ENCODE results near the gene KCP.
"Not testable (repeated sequence)": the region's sequence is repeated elsewhere in the genome, so short reads cannot be mapped to it uniquely, and the experiment has no call there.

KCP gene

DNA sequence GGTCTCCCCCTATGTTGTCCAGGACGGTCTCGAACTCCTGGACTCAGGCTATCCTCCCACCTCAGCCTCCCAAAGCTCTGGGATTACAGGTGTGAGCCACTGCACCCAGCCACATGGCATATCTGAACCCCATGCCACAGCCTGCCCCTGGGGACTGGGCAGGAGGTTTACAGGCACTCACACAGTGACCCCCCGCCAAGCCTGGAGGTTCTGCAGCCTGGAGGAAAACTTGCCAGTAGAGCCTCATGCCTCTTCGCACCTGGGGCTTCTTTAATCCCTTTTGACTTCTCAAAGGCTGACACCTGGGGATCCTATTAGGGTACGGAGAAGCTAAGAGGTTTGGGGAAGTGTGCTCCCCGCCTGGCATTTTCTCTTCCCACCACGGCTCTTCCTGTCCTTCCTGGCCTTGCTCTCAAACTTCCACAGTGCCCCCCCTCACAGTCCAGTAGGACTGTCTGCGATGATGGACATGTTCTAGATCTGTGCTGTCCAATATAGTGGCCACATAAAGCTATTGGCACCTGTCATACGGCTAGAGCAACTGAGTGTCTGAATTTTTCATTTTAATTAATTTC lies 11.4 kb upstream of the KCP start:
- no peak for DNase-seq (ENCODE audit: low read depth)

DNA sequence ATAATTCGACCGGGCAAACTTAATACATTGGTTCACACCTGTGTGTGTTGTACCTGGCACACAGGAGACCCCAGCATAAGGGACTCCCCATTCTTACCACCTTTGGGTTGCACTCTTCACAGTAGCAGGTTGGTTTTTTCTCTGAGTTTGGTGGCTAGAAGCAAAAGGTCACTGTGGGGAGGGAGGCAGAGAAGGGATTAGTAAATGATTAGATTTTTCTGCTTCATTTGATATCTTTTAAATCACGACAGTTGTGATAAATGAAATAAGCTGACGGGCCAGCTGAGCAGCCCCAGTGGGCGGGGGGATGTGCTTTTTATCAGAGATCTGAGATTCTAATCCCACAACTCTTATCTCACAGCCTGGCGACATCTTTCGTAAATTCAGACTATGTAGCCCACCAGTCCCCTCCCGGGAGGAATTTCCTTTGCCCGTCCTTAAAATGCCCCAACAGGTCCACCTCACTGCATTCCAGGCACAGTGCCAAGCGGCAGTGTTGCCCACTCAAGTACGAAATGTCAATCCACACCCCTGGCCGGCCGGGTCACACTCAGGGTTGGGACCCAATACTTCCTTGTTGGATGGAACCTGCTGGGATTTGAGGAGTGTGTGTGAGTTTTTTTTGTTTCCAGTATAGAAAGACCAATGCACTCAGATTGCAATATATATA lies 10.5 kb upstream of the KCP start:
- no peak for DNase-seq (ENCODE audit: low read depth)

DNA sequence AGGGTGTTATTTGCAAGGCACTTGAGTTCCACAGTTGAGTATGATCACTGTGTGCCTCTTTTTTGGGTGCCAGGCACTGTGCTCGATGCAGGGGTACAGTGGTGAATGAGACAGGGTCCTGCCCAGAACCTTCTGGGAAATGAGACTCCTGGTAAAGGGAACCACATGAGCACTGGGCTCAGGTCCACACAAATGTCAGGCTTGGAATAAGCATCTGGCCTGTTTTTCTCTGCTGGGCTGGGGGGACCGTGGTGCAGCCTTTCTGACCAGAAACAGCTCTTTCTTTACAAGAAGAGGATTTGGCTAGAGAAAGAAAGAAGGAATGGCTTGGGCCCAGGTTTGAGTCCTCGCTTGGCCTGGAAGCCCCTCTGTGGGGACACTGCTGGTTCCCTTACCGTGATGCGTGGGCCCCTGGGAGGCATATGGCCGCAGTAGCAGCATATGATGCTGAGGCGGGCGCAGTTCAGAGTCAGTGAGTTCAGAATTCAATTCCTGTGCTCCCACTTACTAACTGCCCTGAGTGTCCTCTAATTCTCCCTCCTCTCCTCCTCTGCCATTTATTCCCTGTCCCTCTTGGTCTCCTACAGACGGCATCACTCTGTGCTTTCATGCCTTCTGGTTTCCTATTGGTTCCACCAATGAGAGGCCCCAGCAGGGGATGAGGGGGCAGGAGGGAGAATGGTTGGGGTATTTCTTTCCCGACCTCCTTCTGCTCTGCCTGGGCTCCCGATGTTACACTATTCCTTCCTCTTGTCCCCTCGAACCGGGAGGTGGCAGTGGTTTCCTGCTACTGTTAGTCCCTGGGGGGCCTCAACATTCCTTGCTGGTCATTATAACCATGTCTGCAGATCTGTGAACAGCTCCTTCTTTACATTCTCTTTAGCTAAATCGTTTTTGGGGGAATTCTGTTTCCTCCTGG lies 9.6 kb upstream of the KCP start:
- no peak for DNase-seq (ENCODE audit: low read depth)

DNA sequence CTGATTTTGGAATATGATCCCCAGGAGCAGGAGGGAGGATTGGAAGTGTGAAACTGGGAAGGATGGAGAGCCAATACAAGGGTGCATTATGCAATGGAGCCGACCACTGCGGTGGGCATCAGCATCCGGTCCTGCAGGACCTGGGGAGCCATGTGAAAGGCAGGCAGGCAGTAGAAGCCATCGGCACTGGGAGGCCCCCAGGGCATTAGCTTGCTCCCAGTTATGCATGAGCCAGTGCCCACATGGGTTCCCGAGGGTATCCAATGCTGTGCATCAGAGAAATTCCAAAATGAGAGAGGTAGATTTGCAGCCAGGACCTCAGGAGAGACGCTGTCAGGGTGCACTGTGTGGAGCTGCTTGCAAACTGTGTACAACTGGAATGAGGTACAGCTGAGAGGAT lies 8.7 kb upstream of the KCP start:
- no peak for DNase-seq (ENCODE audit: low read depth)

DNA sequence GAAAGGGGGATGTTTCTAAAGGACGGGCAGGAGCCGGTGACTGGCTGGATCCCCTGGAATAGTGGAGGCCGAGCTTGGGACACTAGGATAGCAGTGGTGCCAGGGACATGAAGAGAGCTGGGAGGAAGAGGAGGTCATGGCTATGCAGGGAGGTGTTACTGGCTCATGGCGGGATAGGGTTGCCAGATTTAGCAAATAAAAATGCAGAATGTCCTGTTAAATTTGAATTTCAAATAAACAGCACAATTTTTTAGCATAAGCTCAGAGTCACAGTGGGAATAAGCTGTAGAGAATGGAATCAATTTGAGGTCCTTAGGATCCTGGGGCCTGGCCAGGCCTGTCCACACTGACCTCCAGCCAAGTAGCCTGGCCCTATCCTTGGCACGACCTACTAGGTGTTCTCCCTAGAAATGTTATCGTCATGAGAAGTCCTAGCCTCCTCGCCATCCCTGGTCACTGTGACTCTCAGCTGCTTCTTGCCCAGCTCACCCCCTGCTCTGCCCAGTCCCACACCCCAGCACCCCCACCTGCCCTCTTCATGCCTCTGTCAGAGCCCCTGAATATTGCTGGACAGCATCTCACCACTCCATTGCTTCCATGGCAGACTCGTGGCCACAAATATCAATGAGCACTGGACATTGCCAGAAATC lies 7.6 kb upstream of the KCP start:
- no peak for DNase-seq (ENCODE audit: low read depth)

DNA sequence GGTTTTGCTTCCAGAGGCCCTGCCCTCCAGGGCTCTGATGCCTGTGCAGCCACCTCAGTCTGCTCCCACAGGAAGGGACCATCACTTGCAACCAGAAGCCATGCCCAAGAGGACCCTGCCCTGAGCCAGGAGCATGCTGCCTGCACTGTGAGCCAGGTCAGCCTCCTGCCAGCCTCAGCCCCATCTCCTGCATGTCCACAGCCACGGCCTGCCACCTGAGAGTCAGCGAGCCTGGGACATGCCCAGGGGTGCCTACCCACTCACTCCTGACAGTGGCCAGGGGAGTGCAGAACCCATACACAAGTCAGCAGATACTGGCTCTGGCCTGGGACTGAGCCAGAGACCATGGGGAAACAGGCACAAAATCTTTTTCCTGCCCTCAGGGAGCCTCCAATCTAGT lies 6.6 kb upstream of the KCP start:
- DNase-seq (ENCODE audit: low read depth): no peak

DNA sequence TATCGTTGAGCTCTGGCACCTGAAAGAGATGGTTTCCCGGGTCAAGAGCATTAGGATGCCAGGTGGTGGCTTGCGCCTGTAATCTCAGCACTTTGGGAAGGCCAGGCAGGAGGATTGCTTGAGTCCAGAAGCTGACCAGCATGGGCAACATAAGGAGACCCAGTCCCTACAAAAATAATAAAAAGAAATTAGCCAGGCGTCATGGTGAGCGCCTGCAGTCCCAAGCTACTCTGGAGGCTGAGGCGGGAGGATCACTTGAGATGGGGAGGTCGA lies 6.1 kb upstream of the KCP start:
- no peak for DNase-seq (ENCODE audit: low read depth)

DNA sequence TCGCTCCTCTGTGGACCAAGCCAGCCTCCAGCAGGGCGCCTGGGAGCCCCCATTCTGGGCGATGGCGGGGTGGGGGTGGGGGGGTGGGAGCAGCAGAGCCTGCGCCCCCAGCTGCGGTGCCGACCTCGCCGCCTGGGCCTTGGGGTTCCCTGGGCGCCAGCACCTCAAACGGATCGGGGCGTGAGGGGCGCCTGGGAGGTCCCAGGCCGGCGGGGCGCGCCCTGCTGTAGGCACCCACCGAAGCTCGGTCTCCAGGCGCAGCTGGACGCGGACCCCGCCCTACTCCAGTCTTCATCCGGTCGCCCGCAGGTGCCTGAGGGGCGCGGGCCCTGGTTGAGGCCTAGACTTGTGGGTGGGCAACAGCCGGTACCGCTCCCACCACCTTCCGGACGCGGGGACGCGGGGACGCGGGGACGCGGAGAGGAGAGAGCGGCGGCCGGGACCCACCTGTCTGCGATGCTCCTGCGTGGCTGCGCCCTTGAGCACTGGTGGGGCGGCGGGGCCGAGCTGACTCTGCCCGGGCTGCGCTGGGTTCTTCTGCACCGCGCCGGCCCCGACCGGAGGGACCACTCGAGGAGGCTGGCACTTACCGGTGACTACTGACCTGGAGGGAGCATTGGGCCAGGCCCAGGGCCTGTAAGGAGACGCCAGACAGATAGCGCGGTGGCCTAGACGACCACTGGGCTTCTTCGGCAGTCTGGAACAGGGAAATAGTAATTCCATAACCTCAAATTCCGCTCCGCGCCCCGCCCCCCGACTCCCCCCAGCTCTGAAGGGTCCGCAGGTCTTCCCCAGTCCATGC lies 5.5 kb upstream of the KCP start:
- DNase-seq (ENCODE audit: low read depth): no peak

DNA sequence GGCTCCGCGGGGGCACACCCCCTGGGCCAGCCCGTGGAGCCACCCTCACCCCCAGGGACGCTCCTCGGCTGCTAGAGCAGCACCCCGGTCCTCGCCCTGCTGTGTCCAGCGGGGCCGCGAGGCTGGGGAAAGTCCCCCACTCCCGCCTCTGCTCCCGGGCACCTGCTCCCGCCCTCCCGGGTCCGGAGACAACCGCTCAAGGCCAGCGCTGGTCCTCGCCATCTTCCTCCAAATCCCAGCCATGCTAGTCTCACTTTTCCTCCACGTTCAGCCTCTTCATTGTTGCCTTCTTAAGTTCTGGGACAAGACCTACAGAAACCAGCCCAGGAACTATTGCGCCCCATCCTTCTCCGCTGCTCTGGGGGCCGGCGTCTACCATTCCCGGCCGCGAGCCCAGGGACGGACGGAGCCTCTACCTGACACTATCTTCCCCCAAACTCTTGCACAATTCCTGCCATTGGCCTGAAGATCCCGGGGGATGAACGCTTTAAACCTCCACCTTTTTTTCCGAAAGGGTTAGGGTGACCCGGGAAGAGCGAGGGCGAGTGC lies 4.8 kb upstream of the KCP start:
- no peak for DNase-seq (ENCODE audit: low read depth)

DNA sequence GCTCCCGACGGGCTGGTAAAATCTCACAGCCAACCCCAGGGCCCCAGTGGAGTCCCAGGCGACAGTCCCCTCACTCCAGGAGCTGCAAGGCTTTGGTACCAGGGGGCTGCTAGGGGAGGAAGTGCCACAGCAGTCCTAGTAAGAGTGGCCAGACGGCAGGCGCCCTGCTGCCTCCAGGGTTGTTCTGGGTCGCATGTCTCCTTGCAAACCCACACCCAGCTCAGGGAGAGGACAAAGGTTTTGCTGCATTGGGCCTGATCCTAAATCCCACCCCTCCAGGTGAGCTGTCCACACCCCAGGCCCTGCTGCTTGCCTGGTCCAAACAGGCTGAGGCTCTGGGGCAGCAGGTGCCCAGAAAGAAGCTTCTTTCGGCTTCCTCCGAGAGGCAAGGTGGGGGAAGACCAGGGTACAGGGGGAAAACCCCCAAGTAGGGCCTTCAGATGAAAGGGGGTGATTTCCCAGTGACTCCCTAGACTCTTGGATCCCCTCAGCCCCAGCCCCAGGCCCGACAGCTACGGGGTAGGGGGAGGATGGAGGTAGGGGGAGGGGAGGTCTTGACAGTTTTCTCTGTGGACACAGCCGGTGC lies 4.2 kb upstream of the KCP start:
- no peak for DNase-seq (ENCODE audit: low read depth)

DNA sequence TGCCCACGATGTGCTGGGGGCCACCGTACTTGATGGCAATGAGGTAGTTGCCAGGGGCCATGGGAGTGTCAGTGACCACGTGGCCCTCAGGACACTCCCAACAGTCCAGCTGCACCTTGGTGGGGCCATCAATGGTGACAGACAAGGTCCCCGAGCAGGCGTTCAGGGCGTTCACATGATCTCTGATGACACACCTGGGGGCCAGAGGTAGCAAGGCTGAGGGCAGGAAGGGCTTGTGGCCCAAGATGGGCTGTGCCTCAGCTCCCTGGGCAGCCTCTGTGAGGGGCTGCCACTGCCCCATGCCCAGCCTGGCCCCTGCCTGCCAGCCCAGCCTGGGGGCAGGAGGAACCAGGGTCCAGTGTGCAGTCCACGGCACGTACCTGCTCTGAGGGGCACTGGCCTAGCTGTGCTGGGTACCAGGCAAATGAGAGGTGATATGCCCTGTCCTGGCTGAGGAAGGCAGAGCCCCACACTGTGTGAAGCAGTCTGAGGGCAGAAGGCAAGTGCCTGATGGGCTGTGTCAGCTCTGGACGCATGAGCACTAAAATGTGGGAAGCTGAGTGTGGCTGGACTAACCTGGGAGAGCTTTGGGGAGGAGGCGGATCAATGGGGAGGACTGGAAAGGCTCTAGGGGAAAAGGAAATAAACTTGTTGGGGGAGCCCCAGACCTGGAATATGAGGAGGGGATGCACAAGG lies 3.5 kb upstream of the KCP start:
- no peak for DNase-seq (ENCODE audit: low read depth)

DNA sequence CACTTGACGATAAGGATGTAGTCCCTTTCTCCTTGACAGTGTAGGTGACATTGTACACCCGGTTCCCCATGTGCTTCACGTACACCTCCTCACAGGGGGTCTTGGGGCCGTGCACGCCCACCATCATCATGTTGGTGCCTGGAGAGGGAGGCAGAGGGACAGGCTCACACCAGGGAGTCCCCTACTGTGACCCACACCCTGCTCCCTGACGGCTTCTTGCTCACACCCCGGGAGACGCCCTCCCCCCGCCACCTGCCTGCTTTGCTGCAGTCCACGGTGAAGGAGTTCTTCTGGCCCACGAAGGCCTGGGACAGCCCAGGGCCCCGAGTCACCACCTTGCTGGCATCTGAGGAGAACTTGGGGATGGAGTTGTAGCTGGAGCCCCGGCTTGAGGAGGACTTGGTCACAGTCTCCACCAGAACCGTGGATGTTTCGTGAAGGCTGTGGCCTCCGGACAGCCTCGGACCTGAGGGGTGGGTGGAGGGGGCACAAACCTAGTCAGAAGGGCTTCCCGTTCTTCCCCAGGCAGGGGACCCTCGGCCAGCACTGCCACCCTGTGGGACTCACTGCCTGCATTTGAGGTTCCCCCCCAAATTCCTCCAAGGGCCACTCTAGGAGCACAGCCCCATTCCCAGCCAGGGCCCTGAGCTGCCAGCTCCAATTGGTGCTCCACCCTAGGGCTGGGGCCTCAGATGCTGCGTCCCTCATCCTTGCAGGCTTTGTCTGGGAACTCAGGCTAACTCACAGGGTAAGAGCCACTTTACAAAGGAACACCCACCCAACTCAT lies 2.4 kb upstream of the KCP start:
- DNase-seq (ENCODE audit: low read depth): not testable (repeated sequence)

DNA sequence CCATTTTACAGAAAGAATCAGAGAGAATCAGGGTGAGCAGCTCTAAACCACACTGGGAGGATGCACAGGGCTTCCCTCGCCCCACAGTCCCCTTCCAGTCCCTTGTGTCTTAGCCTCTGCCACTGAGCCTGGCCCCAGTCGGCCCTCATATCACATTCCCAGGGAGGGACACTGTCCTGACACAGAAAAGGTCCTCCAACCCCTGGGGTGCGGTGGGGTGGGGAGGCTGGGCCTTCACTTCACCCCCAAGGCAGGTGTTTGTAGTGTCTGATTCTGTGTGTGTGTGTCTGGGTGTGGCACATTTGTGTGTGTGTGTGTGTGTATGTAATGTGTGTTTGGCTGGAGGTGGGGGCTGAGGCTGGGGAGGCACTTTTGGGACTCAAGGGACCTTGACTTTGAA lies 1.8 kb upstream of the KCP start:
- DNase-seq (ENCODE audit: low read depth): no peak

DNA sequence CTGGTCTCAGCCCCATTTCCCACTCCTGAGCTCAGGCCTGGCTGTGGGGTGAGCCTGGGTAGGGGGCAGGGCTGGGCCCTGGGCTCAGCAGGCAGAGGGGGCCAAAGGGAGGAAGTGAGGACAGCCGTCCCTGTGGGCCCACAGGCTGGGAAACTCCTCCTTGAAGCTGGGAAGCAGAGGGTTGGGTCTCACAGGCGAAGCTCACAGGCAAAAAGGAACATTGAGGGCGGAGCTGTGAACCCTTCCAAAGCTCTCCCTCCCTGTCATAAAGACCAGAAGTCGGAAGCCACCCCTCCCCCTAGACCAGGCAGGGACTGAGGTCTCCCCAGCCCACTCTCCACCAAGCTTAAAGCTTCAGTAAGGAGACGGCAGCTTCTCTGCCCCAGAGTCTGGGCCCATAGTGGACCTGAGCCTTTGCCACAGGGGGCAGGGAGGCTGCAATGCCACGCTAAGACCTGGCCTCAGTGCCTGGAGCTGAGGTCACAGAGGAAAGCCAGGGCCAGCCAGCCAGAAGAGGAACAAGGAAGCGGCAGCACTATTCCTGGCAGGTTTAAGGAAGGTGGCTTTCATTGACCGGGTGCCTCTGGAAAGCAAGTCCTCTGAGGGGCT lies 1.0 kb upstream of the KCP start:
- no peak for DNase-seq (ENCODE audit: low read depth)

DNA sequence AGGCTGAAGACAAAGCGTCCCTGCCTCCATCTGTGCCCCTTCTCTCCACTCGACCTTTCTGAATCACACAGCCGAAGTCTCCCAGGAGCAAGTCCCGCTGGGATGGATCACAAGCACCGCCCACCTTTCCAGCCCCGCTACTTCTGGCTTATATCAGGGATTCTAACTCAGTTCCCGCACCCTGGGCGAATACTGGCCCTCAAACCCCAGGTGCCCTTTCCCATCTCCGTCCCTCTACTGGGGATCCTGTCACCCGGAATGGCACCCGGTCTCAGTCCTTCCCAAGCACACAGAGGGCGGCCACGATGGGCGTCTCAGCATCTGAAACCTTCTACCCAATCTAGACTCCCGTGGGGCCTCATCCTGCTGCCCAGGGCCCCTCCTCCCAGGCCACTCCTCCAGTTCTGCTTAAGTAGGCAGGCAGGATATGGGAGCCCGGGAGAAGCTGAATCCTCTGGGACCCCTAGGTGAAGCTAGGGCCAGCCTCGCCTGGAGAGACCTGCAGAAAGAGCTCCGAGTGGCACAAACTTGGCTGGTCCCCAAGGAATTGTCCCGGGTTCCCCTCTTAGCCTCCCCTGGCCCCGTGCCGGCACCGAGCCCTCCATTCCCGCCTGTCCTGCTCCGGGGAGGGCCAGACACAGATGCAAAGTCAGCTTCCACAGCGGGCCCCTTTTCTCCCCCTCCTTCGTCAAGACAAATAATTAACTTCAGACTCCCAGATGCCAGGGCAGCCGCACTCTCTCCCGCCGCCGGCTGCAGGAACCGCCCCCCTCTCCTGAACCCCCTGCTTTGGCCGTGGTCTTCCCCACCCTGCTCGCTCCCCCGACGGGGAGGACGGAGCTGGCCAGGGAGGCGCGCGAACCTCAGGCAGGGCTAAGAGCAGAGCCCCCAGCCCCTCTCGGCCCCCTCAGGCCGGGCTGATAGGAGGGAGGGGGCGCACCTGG lies 612 bp downstream of the KCP start:
- DNase-seq (ENCODE audit: low read depth): no peak

DNA sequence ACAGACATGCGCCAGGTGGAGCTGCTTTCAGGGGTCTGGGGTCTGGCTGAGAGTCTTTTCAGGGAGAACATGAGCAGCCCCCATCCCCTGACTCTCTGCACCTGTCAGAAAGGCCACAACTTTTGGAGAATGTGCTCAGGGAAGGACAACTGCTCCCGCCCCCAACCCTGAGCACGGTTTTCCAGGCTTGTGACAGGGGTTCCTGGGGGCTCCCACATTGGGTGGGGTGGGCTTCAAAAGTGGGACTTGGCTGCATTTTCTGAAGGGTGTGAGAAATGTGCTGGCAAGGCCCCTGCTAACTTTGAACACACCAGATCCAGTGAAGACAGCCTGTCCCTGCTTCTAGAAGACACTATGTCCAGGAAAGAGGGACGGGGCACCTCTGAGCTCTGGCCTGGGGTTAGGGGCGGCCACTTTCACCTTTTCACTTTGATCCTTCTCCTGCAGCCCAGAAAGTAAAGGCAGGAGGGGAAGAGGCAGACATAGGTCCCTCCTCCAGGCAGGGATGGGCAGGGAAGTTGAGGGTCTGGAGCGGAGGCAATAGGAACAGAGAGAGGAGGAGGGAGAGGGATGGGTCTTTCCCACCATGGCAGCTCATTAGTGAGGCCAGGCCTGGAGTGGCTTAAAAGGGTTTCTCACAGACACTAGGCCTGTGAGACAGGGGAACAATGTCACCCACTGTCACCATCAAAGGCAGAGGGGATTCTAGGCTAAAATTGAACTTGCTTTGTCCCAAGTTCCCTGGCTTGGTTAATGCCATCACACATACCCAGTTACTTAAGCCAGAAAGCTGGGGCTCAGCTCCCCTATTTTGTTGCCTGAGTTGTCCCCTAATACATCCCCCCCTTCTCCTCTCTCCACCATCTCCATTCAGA lies 1.5 kb downstream of the KCP start:
- no peak for DNase-seq (ENCODE audit: low read depth)

DNA sequence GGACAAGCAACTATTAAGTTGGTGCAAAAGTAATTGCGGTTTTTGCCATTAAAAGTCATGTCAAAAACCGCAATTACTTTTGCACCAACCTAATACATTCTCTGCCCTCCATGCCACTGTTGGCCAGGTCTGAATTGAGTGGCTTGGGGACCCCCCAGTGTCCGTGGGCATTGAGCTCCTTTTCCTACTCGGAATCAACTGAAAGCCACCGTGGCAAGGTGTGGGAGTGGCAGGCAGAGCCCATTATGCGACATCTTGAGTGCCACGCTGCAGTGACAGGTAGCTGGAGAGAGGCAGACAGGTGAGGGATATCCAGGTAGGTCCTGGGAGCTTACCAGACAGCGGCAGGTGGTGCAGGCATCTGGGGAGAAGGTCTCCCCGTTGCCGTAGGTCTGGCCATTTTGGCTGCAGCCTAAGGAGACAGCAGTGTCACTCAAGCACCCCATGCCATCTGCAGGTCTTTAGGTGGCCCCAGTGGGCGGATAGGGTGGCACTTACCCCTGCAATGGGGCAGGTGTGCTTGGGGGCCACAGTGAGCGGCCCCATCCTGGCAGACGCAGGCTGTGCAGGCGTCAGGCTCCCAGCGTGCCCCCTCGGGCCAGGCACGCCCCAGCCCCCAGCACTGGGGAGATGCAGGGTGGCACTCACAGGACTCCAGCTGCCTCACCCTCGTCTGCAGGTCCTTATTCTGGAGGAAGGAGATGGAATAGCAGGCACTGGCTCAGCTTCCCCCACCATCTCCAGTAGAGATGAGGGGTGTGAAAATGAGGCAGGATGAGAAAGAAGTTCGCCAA lies 3.5 kb downstream of the KCP start:
- no peak for DNase-seq (ENCODE audit: low read depth)
